GM19099 (cell line): ENCODE results near the gene RCHY1.

Experiments
- POLR2A ChIP-seq: IDR thresholded peaks from 3 replicates; pipeline ENCODE4 v1.6.1; 2011; ENCODE audit warnings: low read depth; ENCODE audit not compliant: insufficient read length; ENCODE audit errors: extremely low read depth

Gene RCHY1

DNA sequence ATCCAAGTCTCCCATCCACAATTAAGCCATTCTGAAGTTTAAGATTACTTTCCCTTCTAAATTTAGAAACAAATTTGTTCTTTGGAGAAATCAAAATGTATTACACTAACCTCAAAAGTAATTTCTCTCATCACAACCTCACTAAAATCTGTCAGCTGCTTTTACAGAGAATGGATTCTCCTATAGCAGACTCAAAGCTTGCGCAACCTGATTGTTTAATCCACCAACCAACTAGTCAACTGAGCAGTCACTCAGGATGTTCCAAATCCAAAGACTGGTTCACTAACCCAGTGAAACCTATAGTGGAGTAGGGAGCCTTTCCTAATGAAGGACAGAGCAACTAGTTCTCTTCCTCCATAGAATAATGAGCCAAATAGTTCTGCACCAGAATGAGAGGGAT is 44.3 kb downstream of the RCHY1 start:
- no peak for TF ChIP-seq POLR2A

- TF ChIP-seq POLR2A, result no peak
Observed at GRCh38 chr4:75457365-75457764, 56.8 kb downstream of the RCHY1 start.

GRCh38 chr4:75434105-75434504 is 80.1 kb downstream of the RCHY1 start:
- no peak for TF ChIP-seq POLR2A

GRCh38 chr4:75432683-75433082 is 81.5 kb downstream of the RCHY1 start:
- TF ChIP-seq POLR2A, result no peak

GRCh38 chr4:75429208-75429607 is 85.0 kb downstream of the RCHY1 start:
- TF ChIP-seq POLR2A, result no peak
